SKM-1 treated with dmso at 0.1 percent for 144 hours (cell line): ENCODE results near the gene HEMGN.
"Not testable (repeated sequence)": the region's sequence is repeated elsewhere in the genome, so short reads cannot be mapped to it uniquely, and the experiment has no call there.

Source experiments
- DNase-seq: peaks from one replicate; lab custom pipeline; 2025; ENCODE audit not compliant: unreplicated experiment; lab: John Stamatoyannopoulos, UW

The HEMGN gene

DNA sequence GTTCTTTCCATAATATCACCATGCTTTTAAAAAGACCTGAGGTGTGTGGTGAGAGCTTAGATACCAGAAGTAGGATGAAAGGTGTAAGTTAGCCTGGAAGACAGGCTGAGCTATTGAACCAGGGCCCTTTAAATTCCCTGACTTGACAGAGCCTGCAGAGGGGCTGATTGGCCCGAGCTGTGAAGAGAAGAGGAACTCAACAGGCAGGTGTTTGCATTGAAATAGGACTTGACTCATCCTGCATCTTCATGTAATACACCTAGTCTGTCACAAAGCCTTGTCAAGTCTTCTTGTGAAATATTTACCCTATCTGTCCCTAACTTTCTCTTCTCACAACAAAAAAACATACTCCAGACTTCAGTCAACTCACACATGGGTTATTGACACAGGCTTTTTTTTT is 28.5 kb upstream of the HEMGN start:
- no peak for DNase-seq

DNA sequence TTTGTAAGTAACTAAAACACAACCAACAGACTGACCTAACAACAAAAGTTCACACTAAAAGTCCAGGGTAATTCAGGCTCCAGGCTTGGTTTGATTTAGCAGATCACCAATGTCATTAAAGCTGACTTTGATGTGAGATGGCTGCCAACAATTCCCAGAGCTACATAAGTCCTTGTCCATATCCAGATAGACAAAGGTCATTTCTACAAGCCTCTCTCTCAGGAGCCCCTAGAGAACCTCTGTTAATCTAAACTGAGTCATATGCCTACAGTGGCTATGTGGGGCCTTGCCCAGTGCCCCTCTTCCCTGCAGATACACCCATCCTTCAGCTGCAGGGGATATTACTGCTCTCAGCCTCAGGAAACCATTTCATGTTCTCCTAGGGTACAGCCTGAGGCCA is 26.9 kb upstream of the HEMGN start:
- no peak for DNase-seq

DNA sequence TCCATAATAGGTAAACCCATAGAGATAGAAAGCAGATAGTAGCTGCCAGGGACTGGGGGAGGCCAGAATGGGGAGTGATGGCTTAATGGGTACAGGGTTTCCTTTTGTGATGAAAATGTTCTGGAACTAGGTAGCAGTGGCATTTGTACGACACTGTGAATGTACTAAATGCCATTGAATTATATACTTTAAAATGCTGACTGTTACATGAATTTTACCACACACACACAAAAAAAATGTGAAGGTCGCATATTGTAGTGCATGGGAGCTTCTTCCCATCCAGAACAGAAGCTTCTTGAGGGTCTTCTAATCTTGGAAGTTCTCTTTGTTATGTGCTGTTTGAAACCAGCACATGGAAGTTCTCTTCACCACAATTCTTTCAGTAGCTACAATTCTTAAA is 25.3 kb upstream of the HEMGN start:
- DNase-seq = no peak

DNA sequence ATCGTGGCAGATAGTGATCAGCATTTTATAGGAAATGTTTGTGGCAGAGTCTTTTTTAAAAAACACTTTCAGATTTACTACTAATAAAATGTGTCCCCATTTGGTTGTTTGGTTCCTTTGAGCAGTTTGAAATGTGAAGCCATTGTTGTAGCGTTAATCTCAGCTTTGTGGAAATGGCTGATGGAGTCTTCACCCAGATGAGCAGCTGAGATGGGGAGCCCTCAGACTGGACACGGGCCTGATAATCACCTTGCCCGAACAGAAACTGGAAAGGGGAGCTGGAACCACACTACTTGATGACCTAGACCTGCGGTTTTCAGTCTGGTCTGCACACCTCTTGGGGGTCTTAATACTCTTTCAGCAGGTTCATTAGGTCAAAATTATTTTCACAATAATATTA is 24.6 kb upstream of the HEMGN start:
- DNase-seq = no peak

DNA sequence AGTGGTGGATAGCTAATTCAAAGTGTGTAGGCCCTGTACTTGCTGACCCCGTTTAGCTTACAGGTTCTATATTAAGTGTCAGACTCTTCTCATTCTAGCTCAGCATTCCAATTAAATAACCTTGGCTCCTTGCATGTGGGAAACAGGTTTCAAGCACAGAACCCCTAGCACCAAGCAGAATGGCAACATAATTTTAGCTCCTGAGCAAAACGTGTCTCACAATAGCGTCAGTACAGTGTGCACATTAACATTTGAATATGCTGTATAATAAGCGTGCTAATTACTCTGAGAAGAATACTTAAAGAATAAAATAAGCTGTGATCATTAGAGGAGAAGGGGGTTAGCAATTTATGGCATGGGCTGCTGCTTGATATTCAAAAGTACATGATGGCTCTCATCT is 24.2 kb upstream of the HEMGN start:
- DNase-seq = no peak

DNA sequence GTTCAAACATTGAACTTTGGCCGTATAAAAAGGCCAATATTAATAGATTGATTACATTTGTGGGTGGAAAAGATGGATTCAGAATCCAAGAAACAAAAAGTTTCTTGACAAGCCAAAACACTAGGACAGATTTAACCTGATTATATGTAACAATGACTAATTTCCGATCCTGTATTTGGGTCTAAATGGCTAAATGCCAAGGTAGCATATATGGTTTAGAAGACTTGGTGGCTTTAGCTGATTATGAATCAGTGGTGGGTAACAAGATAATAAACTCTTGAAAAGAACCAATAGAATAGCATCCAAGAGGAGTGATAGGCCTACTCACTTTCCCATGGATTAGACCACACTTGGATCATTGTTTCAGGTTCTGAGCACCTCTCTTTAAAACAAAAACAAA is 23.4 kb upstream of the HEMGN start:
- no peak for DNase-seq

DNA sequence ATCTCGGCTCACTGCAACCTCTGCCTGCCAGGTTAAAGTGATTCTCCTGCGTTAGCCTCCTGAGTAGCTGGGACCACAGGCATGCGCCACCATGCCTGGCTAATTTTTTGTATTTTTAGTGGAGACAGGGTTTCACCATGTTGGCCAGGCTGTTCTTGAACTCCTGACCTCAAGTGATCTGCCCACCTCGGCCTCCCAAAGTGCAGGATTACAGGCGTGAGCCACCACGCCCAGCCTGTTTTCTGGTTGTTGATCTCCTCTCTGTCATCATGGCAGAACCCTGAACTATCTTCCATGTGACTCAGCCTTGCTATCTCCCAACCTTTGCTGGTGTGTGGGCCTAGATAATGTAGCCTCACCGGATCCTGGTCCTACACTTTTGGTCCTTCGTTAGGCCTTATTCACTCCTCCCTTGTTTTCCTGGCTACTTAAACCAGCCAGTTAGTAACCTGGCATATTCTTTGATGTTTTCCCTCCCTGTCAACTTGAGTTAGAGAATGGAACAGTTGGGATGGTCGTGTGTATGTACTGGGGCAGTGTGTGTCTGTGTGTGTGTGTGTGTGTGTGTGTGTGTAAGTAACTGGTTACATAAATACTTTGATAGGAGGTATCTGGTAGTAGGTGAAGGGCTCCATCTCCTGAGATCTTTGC is 22.8 kb upstream of the HEMGN start:
- DNase-seq = not testable (repeated sequence)

DNA sequence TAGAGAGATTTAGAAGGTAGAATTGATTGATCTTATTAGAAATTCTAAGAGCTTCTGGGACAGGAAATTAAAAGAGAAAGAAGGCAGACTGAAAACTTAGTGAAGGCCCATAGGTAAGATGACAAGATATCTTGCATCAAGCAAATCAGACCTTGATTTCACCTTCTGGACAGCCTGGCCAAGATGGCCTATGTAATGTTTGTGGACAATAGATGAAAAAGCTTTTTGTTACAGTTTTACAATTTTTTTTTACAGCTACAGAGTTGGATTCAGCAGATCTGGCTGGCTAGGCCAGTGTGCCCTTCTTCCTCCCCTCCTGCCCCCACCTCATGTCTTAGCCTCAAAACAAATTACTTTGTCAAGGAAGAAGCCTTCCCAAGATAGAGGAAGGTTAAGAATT is 21.6 kb upstream of the HEMGN start:
- DNase-seq = no peak

DNA sequence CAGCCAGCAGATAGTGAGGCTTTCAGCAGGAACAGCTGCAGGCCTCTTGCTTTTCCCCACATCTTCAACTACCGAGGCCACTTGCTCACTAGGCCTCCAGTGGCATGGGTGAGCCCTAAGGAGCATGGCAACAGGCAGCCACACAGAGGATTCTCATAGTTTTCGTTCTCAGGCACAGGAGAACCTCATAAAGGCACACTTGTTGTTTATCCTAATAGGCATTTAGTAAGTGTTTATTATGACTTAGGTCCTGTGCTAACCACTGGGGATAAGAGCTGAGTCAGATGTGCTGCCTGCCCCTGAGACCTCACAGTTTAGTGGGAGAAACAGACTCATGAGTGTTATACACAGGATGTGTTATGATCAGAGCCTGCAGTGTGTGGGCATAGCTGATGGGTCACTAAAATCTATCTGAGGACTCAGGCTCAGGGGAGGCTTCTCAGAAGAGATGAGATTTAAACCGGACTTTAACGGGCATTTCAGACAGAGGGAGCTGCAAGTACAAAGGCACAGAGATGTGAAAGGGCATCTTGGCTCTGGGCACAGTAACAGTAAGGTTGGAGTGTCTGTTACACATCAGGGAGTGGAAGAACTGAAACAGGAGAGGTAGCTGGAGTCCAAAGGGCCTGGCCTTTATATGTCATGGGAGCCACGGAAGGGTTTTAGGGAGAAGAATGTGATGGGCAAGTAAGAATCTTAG is 21.0 kb upstream of the HEMGN start:
- DNase-seq = no peak

DNA sequence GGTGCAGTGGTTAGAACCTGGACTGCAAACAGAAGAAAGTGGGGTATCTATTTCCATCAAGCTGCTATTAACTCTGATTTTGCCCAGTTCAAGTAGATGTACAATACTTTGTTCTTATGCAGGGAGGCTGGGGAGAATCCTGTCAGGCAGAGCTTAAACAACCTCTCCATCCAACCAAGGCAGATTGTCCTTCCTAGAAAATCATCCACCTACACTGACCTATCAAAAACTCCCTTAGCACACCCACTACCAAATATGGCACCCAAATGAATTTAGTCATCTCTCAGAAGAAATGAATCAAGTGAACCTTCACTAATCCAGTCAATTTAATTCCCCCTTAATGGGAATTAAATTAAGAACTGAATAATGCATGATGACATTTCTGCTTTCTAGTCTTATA is 18.4 kb upstream of the HEMGN start:
- no peak for DNase-seq

DNA sequence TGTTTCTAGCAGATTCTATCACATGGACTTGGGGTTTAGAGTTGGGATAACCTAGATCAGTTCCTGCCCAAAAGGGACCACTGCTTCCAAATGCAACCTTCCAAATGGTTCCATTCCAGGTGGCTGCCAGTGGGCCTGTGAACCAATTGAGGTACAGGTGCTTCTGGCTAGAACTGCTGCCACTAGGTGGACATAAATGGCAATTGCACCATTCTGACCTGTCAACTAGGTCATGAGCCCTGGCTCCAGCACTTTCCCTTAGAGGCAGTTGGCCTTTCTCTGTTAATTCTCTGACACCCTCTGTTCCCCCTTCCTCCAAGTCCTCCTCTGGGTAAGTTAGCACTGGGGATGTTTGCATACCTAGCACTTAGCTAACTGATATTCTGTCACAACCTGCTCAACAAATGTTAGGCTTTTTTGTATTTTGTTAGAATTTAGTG is 16.6 kb upstream of the HEMGN start:
- peak; percentile 32 for DNase-seq

DNA sequence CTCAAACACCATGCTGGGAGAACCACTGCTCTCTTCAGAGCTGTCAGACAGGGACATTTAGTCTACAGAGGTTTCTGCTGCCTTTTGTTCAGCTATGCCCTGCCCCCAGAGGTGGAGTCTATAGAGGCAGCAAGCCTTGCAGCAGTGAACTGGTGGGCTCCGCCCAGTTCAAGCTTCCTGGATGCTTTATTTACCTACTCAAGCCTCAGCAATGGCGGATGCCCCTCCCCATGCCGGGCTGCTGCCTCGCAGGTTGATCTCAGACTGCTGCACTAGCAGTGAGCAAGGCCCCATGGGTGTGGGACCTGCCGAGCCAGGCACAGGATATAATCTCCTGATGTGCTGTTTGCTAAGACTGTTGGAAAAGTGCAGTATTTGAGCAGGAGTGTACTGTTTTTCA is 12.9 kb upstream of the HEMGN start:
- DNase-seq = not testable (repeated sequence)

DNA sequence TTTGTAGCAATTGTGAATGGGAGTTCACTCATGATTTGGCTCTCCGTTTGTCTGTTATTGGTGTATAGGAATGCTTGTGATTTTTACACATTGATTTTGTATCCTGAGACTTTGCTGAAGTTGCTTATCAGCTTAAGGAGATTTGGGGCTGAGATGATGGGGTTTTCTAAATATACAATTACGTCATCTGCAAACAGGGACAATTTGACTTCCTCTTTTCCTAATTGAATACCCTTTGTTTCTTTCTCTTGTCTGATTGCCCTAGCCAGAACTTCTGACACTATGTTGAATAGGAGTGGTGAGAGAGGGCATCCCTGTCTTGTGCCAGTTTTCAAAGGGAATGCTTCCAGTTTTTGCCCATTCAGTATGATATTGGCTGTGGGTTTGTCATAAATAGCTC is 9.1 kb upstream of the HEMGN start:
- not testable (repeated sequence) for DNase-seq

DNA sequence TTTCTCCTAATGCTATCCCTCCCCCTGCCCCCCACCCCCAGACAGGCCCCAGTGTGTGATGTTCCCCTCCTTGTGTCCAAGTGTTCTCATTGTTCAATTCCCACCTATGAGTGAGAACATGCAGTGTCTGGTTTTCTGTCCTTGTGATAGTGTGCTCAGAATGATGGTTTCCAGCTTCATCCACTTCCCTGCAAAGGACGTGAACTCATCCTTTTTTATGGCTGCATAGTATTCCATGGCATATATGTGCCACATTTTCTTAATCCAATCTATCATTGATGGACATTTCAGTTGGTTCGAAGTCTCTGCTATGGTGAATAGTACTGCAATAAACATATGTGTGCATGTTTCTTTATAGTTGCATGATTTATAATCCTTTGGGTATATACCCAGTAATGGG is 7.5 kb upstream of the HEMGN start:
- DNase-seq = not testable (repeated sequence)

DNA sequence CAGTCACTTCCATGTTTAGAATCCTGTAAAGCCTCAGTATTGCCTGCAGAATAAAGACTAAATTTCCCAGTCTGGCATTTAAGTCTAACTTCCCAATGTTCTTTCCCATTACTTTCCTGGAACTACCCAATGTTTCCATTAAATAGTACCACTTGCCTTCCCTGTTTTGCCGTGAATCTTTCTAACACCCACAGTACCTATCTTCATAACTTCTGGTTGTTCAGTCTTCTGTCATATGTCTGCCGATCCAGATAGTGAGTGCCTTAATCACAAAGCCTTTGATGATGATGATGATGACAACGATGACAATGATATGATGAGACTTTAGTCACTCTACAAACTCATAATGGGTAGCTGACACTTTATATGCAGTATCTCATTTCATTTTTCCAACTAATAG is 6.6 kb upstream of the HEMGN start:
- no peak for DNase-seq

DNA sequence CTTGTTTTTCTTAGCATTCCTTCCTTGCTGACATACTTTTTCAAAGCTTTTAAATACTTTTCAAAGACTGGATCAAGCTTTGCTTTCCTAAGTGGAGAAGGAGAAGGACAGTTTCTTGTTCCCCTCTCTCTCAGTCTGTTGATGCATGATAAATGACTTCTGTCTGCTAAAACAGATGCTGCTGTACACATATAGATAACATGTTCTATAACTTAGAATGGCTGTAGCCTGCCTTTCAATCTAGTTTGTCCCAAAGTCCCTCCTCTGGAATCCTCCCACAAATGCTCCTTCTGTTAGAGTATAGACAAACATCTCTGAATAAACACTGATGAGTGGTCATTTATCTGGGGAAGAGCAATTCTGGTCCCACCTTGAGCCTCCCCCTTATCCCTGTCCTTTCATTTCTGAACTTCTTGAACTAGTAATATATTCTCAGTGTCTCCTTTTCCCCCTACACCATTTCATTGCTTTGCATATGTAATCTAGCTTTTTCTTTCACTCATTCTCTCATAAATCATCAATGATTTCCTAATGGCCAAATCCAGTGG is 5.4 kb upstream of the HEMGN start:
- DNase-seq = no peak

DNA sequence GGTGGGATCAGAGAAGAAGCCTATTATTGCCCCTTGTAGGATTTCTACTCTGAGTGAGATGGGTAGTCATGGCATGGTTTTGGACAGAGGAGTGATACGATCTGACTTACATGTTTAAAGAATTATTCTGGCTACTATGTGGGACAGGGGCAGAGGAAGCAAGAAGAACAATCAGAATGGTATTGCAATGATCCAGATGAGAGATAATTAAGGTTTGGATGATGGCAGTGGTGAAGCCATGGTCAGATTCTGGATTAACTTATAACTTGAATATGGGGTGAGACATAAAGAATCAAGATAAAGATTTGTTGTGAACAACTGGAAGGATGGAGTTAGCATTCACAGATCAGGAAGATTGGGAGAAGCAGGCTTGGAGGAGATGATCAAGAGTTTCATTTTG is 3.4 kb upstream of the HEMGN start:
- no peak for DNase-seq

DNA sequence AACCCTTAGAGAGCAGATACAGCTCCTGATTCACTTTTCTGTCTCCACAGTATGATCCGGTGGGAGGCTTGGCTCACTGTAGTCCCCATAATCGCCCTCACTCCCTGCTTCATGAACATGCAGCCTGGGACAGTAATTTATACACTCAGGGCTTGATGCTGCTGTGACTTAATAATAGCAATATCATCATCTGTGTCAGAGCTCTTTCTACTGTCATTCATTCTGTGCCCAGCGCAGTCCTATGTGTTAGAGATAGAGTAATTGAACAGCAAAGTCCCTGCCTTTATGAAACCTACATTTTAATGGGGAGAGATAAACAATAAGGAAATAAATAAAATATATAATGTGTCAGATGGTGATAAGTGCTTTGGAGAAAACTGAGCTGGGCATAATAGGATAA is 2.8 kb upstream of the HEMGN start:
- no peak for DNase-seq

DNA sequence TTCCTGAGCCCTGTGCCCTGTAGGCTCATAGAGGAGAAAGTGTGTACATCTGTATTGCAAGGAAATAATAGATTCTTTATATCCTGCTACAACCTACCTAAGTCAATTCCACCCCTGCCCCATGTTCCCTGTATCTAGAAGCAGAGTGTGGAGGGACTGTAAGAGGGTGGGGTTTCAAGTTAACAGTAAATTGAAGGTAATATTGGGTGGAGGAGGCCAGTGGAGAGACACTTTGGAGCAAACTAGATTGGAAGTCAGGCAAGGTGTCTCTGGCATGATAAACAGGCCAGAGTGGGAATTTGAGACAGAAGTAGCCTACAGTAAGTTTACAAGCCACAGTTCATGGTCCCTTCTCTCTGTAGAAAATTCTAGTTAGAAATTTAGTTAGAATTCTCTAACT is 2.3 kb upstream of the HEMGN start:
- no peak for DNase-seq

DNA sequence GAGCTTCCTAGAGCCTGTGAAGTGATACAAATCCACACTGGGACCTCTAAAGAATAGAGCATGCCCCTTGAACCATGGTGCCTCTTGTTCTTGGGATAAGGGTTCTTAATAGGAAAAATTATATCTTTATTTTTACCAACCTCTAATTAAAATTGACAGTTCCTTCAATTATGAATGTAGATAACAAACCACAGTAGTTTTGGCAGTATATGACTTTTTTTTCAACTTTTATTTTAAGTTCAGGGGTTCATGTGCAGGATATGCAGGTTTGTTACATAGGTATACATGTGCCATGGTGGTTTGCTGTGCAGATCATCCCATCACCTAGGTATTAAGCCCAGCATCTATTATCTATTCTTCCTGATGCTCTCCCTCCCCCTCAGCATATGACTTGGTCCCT is 974 bp downstream of the HEMGN start:
- DNase-seq = no peak

DNA sequence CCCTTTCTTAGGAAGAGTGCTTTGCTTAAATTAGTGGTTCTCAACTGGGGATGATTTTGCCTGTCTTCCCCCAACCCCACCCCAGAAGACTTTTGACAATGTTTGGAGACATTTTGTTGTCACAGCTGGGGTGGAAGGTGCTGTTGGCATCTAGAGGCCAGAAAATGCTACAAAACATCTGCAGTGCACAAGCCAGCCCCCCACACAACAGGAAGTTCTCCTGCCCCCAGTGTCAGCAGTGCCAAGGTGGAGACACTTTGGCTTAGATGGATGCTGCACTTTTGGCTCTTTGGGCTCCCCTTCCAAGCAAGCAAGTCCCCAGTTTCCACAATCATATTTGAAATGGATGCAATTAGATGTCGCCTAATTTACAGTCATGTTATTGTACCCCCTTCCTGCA is 2.7 kb downstream of the HEMGN start:
- DNase-seq = no peak

DNA sequence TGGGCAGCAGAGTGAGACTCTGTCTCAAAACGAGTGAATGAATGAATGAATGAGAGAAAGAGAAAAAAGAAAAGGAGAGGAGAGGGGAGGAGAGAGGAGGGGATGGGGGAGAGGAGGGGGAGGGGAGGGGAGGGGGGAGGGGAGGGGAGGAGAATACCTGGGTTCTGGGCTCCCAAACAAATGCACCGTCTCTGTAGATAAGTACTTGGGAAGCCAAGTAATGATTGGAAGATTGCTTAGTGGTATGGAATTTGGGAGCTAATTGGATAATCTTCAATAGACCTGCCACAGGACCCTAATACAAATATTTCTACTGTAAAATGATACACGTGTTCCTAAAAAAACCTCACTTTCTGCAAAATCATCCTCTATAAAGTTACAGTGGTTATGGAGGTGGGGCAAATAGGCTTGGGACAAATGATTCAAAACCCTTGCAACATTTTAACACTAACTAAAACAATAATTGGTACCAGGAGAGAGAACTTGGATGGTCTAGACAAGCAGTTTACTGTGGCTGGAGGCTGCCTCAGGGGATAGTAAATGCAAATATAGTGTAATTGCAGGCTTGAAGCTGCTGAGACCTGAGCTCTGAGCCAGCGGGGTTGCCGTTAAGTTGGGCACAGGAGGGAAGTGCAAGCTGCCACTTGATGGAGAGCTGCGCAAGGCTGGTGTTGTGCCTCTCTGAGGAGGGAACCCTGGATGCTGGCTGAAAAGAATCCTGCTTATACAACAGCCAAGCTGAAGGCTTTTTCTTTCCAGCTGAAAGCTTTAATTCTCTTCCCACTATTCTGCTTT is 3.5 kb downstream of the HEMGN start:
- DNase-seq = no peak
